ENCODE measurements around the gene MCEE.

Gene MCEE

GRCh38 chr2:71143782-71144181 lies 13.8 kb upstream of the MCEE start:
- H3K4me3 ChIP-seq (ENCODE audit: low read depth, low read length), result no peak overlapping the region

GRCh38 chr2:71136174-71136573 lies 6.1 kb upstream of the MCEE start:
- TF ChIP-seq CTCF (IDR thresholded peaks at IDR 0.05; ENCODE audit: low read depth, low read length), result no peak
- H3K4me3 ChIP-seq (ENCODE audit: low read depth, low read length), result no peak overlapping the region

More at GRCh38 chr2:71143782-71144181, 13.8 kb upstream of the MCEE start:
- TF ChIP-seq CTCF (IDR thresholded peaks at IDR 0.05; ENCODE audit: low read depth, low read length), result no peak

- H3K4me3 ChIP-seq (ENCODE audit: low read depth, low read length), result no peak overlapping the region
- no peak for TF ChIP-seq CTCF (IDR thresholded peaks at IDR 0.05; ENCODE audit: low read depth, low read length)
These were observed 3.6 kb upstream of the MCEE start for GRCh38 chr2:71133603-71134002.

GRCh38 chr2:71131387-71132166 lies 1.5 kb upstream of the MCEE start:
- H3K4me3 ChIP-seq (ENCODE audit: low read depth, low read length), result peak overlapping the region; percentile 97

GRCh38 chr2:71130905-71131244 lies 846 bp upstream of the MCEE start:
- TF ChIP-seq CTCF (IDR thresholded peaks at IDR 0.05; ENCODE audit: low read depth, low read length), result no peak
- H3K4me3 ChIP-seq (ENCODE audit: low read depth, low read length), result peak overlapping the region; percentile 97

- peak overlapping the region; percentile 97 for H3K4me3 ChIP-seq (ENCODE audit: low read depth, low read length)
- TF ChIP-seq CTCF (IDR thresholded peaks at IDR 0.05; ENCODE audit: low read depth, low read length), result no peak
These were observed 202 bp downstream of the MCEE start for GRCh38 chr2:71129902-71130151.

- TF ChIP-seq CTCF (IDR thresholded peaks at IDR 0.05; ENCODE audit: low read depth, low read length), result no peak
- H3K4me3 ChIP-seq (ENCODE audit: low read depth, low read length), result peak overlapping the region; percentile 97
These were observed 721 bp downstream of the MCEE start for GRCh38 chr2:71129114-71129901.

All from WI38 (cell line).